AG09309 (cell line): ENCODE measurements around the gene EIF4E.
"Not testable (repeated sequence)": the region's sequence is repeated elsewhere in the genome, so short reads cannot be mapped to it uniquely, and the experiment has no call there.

Experiments used
- DNase-seq: peaks from one replicate; pipeline ENCODE4 v3.0.0-alpha.2; 2010; ENCODE audit warnings: low read depth
- H3K4me3 ChIP-seq: 2 replicates; pipeline ENCODE4 v1.5.1; 2011; ENCODE audit warnings: mild to moderate bottlenecking, low read depth, low read length, moderate library complexity; ENCODE audit not compliant: control insufficient read depth
- TF ChIP-seq, protein P1 (sequence below): IDR thresholded peaks from 2 replicates; pipeline ENCODE4 v1.5.1; 2011; ENCODE audit warnings: mild to moderate bottlenecking, low read depth, low read length, inconsistent platforms; ENCODE audit not compliant: insufficient read depth, control insufficient read depth; ENCODE audit errors: missing control alignments

The EIF4E gene

GRCh38 chr4:98903963-98904362 is 25.0 kb downstream of the EIF4E start:
- TF ChIP-seq, protein P1, sequence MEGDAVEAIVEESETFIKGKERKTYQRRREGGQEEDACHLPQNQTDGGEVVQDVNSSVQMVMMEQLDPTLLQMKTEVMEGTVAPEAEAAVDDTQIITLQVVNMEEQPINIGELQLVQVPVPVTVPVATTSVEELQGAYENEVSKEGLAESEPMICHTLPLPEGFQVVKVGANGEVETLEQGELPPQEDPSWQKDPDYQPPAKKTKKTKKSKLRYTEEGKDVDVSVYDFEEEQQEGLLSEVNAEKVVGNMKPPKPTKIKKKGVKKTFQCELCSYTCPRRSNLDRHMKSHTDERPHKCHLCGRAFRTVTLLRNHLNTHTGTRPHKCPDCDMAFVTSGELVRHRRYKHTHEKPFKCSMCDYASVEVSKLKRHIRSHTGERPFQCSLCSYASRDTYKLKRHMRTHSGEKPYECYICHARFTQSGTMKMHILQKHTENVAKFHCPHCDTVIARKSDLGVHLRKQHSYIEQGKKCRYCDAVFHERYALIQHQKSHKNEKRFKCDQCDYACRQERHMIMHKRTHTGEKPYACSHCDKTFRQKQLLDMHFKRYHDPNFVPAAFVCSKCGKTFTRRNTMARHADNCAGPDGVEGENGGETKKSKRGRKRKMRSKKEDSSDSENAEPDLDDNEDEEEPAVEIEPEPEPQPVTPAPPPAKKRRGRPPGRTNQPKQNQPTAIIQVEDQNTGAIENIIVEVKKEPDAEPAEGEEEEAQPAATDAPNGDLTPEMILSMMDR: no peak
- DNase-seq: no peak
- no peak overlapping the region for H3K4me3 ChIP-seq

DNA sequence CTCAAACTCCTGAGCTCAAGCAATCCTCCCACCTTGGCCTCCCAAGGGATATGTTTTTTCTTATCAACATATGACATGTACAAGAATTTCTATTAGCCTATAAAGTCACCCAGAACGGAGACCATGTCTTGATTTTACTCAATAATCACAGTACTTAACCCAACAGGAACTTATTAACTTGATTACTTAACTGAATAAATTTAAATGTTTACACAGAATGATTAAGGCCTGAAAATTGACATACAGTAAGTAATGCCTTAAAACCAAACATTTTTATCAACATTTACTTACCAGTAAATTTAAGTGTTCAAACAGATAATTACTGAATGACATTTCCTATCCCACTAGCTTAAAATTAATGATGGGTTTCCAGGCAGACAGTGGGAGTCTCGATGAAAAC is 25.4 kb downstream of the EIF4E start:
- TF ChIP-seq, protein P1: no peak
- DNase-seq: no peak
- H3K4me3 ChIP-seq: no peak overlapping the region

DNA sequence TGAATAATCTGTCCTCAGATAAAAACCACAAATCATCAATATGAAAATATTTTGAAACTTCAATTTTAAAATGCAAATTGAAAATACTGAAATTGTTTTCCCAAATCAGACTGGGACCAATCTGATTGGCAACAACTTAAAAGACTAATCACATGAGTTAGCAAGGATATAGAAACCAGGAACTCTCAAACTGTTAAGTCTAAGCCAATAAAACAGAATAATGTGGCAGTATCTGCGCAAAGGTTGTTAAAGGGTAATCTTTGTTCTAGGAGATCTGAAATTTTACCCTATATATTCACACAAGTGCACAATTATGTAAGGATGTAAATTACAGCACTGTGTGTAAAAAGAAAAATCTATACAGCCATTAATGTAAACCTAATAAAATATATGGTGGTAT is 29.7 kb downstream of the EIF4E start:
- no peak overlapping the region for H3K4me3 ChIP-seq
- TF ChIP-seq, protein P1: no peak
- no peak for DNase-seq

DNA sequence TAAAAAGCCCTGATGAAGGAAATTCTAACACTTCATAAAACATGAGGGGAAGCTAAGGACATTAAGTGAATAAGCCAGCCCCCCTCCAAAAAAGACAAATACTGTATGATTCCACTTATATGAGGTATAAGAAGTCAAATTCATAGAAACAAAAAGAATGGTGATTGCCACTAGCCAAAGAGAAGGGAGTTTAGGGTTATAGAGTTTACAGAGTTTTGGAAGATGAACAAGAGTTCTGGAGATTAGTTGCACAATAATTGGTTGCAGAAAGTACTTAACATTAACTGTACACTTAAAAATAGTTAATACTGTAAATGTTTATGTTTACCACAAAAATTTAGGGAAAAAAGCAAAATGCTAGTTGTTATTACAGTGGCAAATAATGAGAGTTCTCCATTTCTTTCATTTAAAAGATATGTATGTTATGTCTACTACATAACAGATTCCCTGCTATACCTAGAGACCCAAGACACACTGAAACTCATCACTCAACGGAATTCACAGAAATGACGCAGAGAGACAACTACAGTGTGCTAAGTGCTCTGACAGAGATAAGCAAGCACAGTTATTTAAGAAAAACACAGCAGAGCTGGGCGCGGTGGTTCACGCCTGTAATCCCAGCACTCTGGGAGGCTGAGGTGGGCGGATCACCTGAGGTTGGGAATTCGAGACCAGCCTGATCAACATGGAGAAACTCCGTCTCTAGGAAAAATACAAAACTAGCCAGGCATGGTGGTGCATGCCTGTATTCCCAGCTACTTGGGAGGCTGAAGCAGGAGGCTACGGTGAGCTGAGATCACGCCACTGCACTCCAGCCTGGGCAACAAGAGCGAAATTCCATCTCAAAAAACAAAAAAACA is 37.2 kb downstream of the EIF4E start:
- TF ChIP-seq, protein P1: no peak
- DNase-seq: no peak
- no peak overlapping the region for H3K4me3 ChIP-seq

GRCh38 chr4:98890702-98891455 is 38.1 kb downstream of the EIF4E start:
- H3K4me3 ChIP-seq: no peak overlapping the region
- no peak for DNase-seq
- TF ChIP-seq, protein P1: no peak

DNA sequence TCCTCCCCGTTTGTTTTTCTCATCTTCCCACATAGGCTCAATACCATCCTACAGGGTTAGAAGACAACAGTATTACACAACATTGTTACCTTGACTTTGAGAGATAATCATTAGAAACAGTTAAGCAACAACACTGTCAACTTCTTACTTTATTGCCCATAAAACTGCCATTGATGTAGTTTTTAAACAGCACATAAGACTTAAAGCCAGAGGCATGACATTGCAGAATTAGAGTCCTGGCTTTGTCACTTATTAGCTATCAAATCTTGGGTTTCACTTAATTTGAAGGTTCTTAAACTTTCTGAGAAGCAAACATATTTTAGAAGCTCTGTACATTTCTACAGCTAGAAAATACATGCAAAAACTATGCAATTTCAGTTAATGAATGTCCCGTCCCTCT is 41.8 kb downstream of the EIF4E start:
- TF ChIP-seq, protein P1: no peak

DNA sequence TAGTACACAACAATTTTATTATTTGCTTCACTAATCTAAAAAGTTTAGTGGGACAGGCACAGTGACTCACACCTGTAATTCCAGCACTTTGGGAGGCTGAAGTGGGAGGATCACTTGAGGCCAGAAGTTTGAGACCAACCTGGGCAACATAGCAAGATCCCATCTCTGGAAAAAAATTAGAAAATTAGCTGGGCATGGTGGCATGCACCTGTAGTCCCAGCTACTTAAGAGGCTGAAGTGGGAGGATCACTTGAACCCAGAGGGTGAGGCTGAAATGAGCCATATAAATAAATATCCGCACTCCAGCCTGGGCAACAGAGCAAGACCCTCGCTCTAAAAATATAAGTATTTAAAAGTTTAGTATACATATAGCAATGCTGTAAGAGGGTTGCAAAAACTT is 42.6 kb downstream of the EIF4E start:
- not testable (repeated sequence) for H3K4me3 ChIP-seq, DNase-seq

More for the DNA sequence above, 41.8 kb downstream of the EIF4E start:
- H3K4me3 ChIP-seq: no peak overlapping the region
- no peak for DNase-seq

- DNase-seq, H3K4me3 ChIP-seq: not testable (repeated sequence)
Measured at GRCh38 chr4:98880884-98881283, 48.0 kb downstream of the EIF4E start.
